ENCODE measurements around the gene CNIH2.
"Not testable (repeated sequence)": the region's sequence is repeated elsewhere in the genome, so short reads cannot be mapped to it uniquely, and the experiment has no call there.

The CNIH2 gene

GRCh38 chr11:66291706-66292542 is 13.9 kb downstream of the CNIH2 start, which contains the start of gene TMEM151A:
TSS of gene TMEM151A (plus strand) at chr11:66291894. CDS start at chr11:66292014, 120 bp downstream.
- no peak for DNase-seq (ENCODE audit: low read depth)

GRCh38 chr11:66292543-66293332 is 14.8 kb downstream of the CNIH2 start:
- DNase-seq (ENCODE audit: low read depth), result no peak

- no peak for DNase-seq (ENCODE audit: low read depth)
Measured at GRCh38 chr11:66293352-66293751, 15.4 kb downstream of the CNIH2 start.

GRCh38 chr11:66293777-66294625 is 16.0 kb downstream of the CNIH2 start:
- DNase-seq (ENCODE audit: low read depth), result no peak

DNA sequence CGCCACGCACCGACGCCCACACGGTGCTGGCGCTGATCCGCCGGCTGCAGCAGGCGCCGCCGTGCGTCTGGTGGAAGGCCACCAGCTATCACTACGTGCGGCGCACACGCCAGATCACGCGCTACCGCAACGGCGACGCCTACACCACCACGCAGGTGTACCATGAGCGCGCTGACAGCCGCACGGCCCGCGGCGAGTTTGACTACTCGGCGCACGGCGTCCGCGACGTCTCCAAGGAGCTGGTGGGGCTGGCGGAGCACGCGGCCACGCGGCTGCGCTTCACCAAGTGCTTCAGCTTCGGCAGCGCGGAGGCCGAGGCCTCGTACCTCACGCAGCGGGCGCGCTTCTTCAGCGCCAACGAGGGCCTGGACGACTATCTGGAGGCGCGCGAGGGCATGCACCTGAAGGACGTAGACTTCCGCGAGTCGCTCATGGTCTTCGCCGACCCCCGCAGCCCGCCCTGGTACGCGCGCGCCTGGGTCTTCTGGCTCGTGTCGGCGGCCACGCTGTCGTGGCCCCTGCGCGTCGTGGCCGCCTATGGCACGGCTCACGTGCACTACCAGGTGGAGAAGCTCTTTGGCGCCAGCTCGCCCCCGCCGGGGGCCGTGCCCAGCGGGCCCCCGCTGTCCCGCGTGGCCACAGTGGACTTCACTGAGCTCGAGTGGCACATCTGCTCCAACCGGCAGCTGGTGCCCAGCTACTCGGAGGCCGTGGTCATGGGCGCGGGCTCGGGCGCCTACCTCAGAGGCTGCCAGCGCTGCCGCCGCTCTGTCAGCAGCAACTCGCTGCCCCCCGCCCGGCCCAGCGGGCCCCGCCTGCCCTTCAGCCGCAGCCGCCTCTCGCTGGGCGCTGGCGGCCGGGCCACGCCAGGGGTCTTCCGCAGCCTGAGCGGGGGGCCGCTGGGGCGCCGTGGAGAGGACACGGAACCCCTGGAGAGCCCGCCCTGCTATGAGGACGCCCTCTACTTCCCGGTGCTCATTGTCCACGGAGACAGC is 16.9 kb downstream of the CNIH2 start:
- no peak for DNase-seq (ENCODE audit: low read depth)

- no peak for DNase-seq (ENCODE audit: low read depth)
Measured at GRCh38 chr11:66297610-66298009, 19.6 kb downstream of the CNIH2 start.

- no peak for DNase-seq (ENCODE audit: low read depth)
Measured at GRCh38 chr11:66299186-66299585, 21.2 kb downstream of the CNIH2 start.

- no peak for DNase-seq (ENCODE audit: low read depth)
Measured at GRCh38 chr11:66302656-66303055, 24.7 kb downstream of the CNIH2 start.

DNA sequence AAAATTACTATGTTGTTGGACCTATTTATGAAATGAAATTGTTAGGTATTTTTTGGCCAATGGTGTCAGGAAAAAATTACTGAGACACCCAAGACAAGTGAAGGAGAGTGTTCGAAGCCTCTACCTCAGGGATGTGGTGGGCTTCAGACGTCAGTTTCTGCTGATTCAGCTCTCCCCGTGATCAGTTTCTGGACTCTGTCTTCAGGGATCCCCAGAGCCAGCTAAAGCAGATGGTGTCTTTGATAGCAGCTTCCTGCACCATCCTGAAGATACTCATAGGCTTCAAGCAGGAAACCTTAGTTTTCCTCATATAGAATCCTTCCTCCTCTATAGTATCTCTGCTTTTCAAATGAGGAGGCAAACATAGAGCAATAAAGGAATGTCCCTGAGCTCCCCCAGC is 31.5 kb downstream of the CNIH2 start:
- DNase-seq (ENCODE audit: low read depth), result no peak

- DNase-seq (ENCODE audit: low read depth), result no peak
Measured at GRCh38 chr11:66310324-66310723, 32.3 kb downstream of the CNIH2 start.

- not testable (repeated sequence) for DNase-seq (ENCODE audit: low read depth)
Measured at GRCh38 chr11:66310803-66311440, 32.9 kb downstream of the CNIH2 start.

GRCh38 chr11:66311470-66311964 is 33.5 kb downstream of the CNIH2 start:
- no peak for DNase-seq (ENCODE audit: low read depth)

GRCh38 chr11:66311965-66312548 is 34.1 kb downstream of the CNIH2 start:
- peak; percentile 65 for DNase-seq (ENCODE audit: low read depth)

GRCh38 chr11:66312549-66313320 is 34.8 kb downstream of the CNIH2 start:
- DNase-seq (ENCODE audit: low read depth), result peak; percentile 93

- DNase-seq (ENCODE audit: low read depth), result no peak
Measured at GRCh38 chr11:66313321-66314185, 35.6 kb downstream of the CNIH2 start.

GRCh38 chr11:66314186-66314501 is 36.2 kb downstream of the CNIH2 start:
- no peak for DNase-seq (ENCODE audit: low read depth)

GRCh38 chr11:66314561-66315497 is 36.9 kb downstream of the CNIH2 start:
- DNase-seq (ENCODE audit: low read depth), result no peak

All from non-pigmented ciliary epithelial cell (primary cell).